ENCODE results near the gene RNF26. TPM values are rescaled to one million over a fixed set of nuclear protein-coding genes. Genes with fewer than 3 reads are reported as not detected.

RNF26 gene
- total RNA-seq, 1 donor, result 6.2 TPM

GRCh38 chr11:119350302-119350701 is 16.0 kb downstream of the RNF26 start:
- H3K4me3 ChIP-seq (ENCODE audit: low read length), result no peak overlapping the region
- H3K4me1 ChIP-seq (ENCODE audit: insufficient read depth, low read length), result no peaks in the 10 kb centered on the region
- H3K27me3 ChIP-seq (ENCODE audit: insufficient read depth, low read length), result peaks cover 14% of the 10 kb centered on the region
- no peaks in the 10 kb centered on the region for H3K9me3 ChIP-seq (ENCODE audit: low read depth, low read length)

- Histone ChIP-seq H3K4me3 (ENCODE audit: low read length) (no peak overlapping the region), H3K9me3 (ENCODE audit: low read depth, low read length) (no peaks in the 10 kb centered on the region)
Observed at GRCh38 chr11:119351232-119351631, 16.9 kb downstream of the RNF26 start.

GRCh38 chr11:119352857-119353260 is 18.5 kb downstream of the RNF26 start:
- Histone ChIP-seq H3K4me3 (ENCODE audit: low read length) (no peak overlapping the region), H3K27me3 (ENCODE audit: insufficient read depth, low read length) (peaks cover 18% of the 10 kb centered on the region), H3K4me1 (ENCODE audit: insufficient read depth, low read length) (peaks cover 7% of the 10 kb centered on the region), H3K9me3 (ENCODE audit: low read depth, low read length) (no peaks in the 10 kb centered on the region)

More at GRCh38 chr11:119351232-119351631, 16.9 kb downstream of the RNF26 start:
- H3K4me1 ChIP-seq (ENCODE audit: insufficient read depth, low read length), result peaks cover 4% of the 10 kb centered on the region
- peaks cover 18% of the 10 kb centered on the region for H3K27me3 ChIP-seq (ENCODE audit: insufficient read depth, low read length)

- no peaks in the 10 kb centered on the region for H3K9me3 ChIP-seq (ENCODE audit: low read depth, low read length)
- no peak overlapping the region for H3K4me3 ChIP-seq (ENCODE audit: low read length)
- peaks cover 18% of the 10 kb centered on the region for H3K27me3 ChIP-seq (ENCODE audit: insufficient read depth, low read length)
- H3K4me1 ChIP-seq (ENCODE audit: insufficient read depth, low read length), result peaks cover 11% of the 10 kb centered on the region
Observed at GRCh38 chr11:119355091-119355843, 20.9 kb downstream of the RNF26 start.

GRCh38 chr11:119356349-119357031 is 22.2 kb downstream of the RNF26 start:
- no peaks in the 10 kb centered on the region for H3K9me3 ChIP-seq (ENCODE audit: low read depth, low read length)
- peaks cover 18% of the 10 kb centered on the region for H3K27me3 ChIP-seq (ENCODE audit: insufficient read depth, low read length)
- H3K4me1 ChIP-seq (ENCODE audit: insufficient read depth, low read length), result peaks cover 11% of the 10 kb centered on the region
- peak overlapping the region; percentile 44 for H3K4me3 ChIP-seq (ENCODE audit: low read length)

- Histone ChIP-seq H3K4me3 (ENCODE audit: low read length) (no peak overlapping the region), H3K9me3 (ENCODE audit: low read depth, low read length) (no peaks in the 10 kb centered on the region), H3K4me1 (ENCODE audit: insufficient read depth, low read length) (peaks cover 11% of the 10 kb centered on the region), H3K27me3 (ENCODE audit: insufficient read depth, low read length) (peaks cover 15% of the 10 kb centered on the region)
Observed at GRCh38 chr11:119357074-119357473, 22.7 kb downstream of the RNF26 start.

- Histone ChIP-seq H3K4me1 (ENCODE audit: insufficient read depth, low read length) (peaks cover 21% of the 10 kb centered on the region), H3K27me3 (ENCODE audit: insufficient read depth, low read length) (peaks cover 23% of the 10 kb centered on the region), H3K4me3 (ENCODE audit: low read length) (no peak overlapping the region), H3K9me3 (ENCODE audit: low read depth, low read length) (no peaks in the 10 kb centered on the region)
Observed at GRCh38 chr11:119359365-119360214, 25.3 kb downstream of the RNF26 start.

GRCh38 chr11:119361056-119361787 is 26.9 kb downstream of the RNF26 start:
- Histone ChIP-seq H3K4me3 (ENCODE audit: low read length) (no peak overlapping the region), H3K4me1 (ENCODE audit: insufficient read depth, low read length) (peaks cover 17% of the 10 kb centered on the region), H3K27me3 (ENCODE audit: insufficient read depth, low read length) (peaks cover 30% of the 10 kb centered on the region), H3K9me3 (ENCODE audit: low read depth, low read length) (no peaks in the 10 kb centered on the region)

- Histone ChIP-seq H3K4me3 (ENCODE audit: low read length) (no peak overlapping the region), H3K9me3 (ENCODE audit: low read depth, low read length) (no peaks in the 10 kb centered on the region), H3K27me3 (ENCODE audit: insufficient read depth, low read length) (peaks cover 30% of the 10 kb centered on the region), H3K4me1 (ENCODE audit: insufficient read depth, low read length) (peaks cover 14% of the 10 kb centered on the region)
Observed at GRCh38 chr11:119361941-119362725, 27.8 kb downstream of the RNF26 start.

GRCh38 chr11:119362741-119363080 is 28.4 kb downstream of the RNF26 start:
- Histone ChIP-seq H3K9me3 (ENCODE audit: low read depth, low read length) (no peaks in the 10 kb centered on the region), H3K27me3 (ENCODE audit: insufficient read depth, low read length) (peaks cover 30% of the 10 kb centered on the region), H3K4me1 (ENCODE audit: insufficient read depth, low read length) (peaks cover 14% of the 10 kb centered on the region), H3K4me3 (ENCODE audit: low read length) (no peak overlapping the region)

- H3K4me3 ChIP-seq (ENCODE audit: low read length), result no peak overlapping the region
- peaks cover 14% of the 10 kb centered on the region for H3K4me1 ChIP-seq (ENCODE audit: insufficient read depth, low read length)
- no peaks in the 10 kb centered on the region for H3K9me3 ChIP-seq (ENCODE audit: low read depth, low read length)
- peaks cover 30% of the 10 kb centered on the region for H3K27me3 ChIP-seq (ENCODE audit: insufficient read depth, low read length)
Observed at GRCh38 chr11:119363081-119363850, 28.9 kb downstream of the RNF26 start.

GRCh38 chr11:119363851-119364590 is 29.7 kb downstream of the RNF26 start:
- Histone ChIP-seq H3K9me3 (ENCODE audit: low read depth, low read length) (no peaks in the 10 kb centered on the region), H3K4me3 (ENCODE audit: low read length) (peak overlapping the region; percentile 15), H3K27me3 (ENCODE audit: insufficient read depth, low read length) (peaks cover 30% of the 10 kb centered on the region), H3K4me1 (ENCODE audit: insufficient read depth, low read length) (peaks cover 14% of the 10 kb centered on the region)

GRCh38 chr11:119365071-119365591 is 30.8 kb downstream of the RNF26 start:
- Histone ChIP-seq H3K4me1 (ENCODE audit: insufficient read depth, low read length) (peaks cover 10% of the 10 kb centered on the region), H3K4me3 (ENCODE audit: low read length) (no peak overlapping the region), H3K27me3 (ENCODE audit: insufficient read depth, low read length) (peaks cover 30% of the 10 kb centered on the region), H3K9me3 (ENCODE audit: low read depth, low read length) (no peaks in the 10 kb centered on the region)
